NCI-H2227 (cell line): Measurements from ENCODE around the gene IFITM1.
"Not testable (repeated sequence)": the region's sequence is repeated elsewhere in the genome, so short reads cannot be mapped to it uniquely, and the experiment has no call there.

ENCODE experiments used
- DNase-seq: peaks from one replicate; lab custom pipeline; 2025; ENCODE audit not compliant: unreplicated experiment; lab: John Stamatoyannopoulos, UW

IFITM1 gene

GRCh38 chr11:308740-309665 is 4.8 kb upstream of the IFITM1 start:
- DNase-seq: not testable (repeated sequence)

GRCh38 chr11:309979-310572 is 3.8 kb upstream of the IFITM1 start:
- DNase-seq: not testable (repeated sequence)

- not testable (repeated sequence) for DNase-seq
Observed at GRCh38 chr11:311013-311748, 2.7 kb upstream of the IFITM1 start.

- no peak for DNase-seq
Observed at GRCh38 chr11:312092-312816, 1.6 kb upstream of the IFITM1 start.

- no peak for DNase-seq
Observed at GRCh38 chr11:313304-313786, 495 bp upstream of the IFITM1 start.

- DNase-seq: not testable (repeated sequence)
Observed at GRCh38 chr11:314554-314875, 675 bp downstream of the IFITM1 start.

DNA sequence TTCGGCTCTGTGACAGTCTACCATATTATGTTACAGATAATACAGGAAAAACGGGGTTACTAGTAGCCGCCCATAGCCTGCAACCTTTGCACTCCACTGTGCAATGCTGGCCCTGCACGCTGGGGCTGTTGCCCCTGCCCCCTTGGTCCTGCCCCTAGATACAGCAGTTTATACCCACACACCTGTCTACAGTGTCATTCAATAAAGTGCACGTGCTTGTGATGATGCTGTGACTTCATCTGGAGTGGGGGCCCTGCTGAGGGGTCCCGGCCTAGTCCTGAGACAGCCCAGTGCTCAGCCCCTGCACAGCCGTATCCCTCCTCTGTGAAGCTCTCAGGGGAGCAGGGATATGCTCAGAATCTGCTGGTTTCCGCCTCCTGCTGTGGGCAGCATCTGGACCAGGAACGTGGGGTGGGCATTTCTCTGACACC is 1.2 kb downstream of the IFITM1 start:
- no peak for DNase-seq

DNA sequence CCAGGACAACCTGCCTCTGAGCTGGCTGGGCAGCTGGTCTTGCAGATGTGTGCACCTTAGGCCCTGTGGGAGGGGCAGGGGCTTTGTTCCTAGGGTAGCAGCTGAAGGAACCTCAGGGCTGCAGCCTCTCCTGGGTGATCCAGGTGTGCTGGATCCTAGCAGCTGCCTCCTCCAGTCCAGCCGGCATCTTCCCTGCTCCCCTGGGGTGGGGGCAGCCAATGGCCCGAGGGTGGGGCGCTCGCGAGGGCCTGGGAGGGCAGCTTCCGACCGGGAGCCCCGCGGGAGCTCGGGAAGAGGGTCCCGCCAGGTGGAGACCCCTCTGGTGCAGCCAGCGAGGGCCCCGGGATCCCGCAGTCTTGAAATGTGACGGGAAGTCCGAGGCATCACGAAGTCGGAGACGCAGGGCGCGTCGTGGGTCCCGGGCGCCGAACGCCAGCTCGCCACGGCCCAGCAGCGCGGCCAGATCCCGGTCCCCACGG is 1.7 kb downstream of the IFITM1 start:
- no peak for DNase-seq

DNA sequence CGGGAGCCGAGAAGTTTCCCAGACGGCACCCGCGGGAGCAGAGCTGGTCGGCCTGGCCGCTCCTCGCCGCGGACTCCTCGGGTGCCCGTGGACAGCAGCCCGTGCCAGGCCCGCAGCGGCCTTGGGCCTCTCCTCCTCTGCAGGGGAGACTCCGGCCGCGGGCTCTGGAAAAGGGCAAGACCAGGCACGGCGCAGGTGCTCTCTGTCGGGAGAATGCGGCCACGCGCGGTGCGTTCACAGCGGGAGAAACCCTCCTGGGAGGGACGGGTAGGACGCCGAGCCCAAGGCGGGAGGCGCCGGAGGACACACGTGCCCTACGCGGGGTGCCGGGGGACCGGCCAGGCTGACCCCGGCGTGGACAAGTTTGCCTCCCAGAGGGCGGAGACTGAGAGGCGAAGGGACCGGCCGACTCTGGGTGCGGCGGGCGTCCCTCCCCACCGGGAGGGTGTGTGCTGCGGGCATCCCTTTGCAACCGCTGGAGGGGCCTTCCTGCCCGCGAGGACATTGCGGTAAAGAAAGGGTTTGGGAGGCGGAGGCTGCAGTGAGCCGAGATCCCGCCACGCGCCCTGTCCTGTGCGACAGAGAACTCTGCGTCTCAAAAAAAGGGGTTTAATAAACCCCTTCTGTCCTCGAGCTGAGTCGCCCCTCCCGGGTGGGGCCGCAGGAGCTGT is 2.3 kb downstream of the IFITM1 start:
- no peak for DNase-seq

DNA sequence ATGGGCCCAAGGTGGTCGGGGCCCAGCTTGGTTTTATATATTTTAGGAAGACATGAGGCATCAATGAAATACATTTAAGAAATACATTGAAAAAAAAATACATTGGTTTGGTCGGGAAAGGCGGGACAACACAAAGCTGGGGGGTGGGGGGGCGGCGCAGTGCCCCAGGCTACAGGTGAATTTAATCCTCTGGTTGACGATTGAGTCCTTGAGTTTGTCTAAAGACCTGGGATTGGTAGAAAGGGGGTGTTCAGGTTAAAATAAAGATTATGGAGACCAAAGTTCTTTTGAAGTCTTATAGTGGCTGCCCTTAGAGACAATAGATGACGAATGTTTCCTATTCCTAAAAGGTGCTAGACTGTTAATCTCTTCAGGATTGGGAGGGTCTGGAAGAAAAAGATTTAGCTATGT is 3.1 kb downstream of the IFITM1 start:
- no peak for DNase-seq

- DNase-seq: not testable (repeated sequence)
Observed at GRCh38 chr11:317668-318404, 4.0 kb downstream of the IFITM1 start.

DNA sequence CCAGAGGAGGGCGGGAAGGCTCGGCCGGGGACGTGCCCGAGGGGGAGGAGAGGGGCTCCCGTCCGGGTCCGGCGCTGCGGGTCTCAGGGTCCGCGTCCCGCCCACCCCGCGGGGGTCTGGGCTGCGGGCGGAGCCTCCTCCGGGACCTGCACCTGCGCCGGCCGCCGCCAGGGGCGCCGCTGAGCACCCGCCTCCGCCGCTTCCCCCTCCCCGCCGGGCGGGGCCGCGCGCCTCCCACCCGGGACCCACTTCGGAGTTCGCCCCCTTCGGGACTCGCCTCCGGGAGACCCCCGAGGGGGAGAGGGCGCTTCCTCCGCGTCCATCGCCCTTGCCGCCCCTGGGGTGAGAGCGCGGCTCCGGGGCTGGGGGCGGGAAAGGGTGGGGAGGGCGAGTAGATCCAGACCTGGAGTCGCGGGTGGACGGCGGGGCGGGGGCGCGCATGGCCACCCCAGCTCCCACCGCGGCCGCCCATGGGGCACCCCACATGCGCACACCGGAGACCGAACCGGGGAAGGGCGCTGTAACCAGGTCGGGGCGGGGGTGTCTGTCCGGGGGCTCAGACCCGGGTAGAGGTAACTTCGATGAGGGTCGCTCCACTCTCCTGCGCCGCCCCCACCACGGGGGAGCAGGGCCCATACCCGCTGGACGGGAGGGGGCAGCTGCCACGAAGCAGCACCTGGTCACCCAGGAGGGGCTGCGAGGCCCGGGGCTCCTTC is 4.7 kb downstream of the IFITM1 start:
- DNase-seq: not testable (repeated sequence)

DNA sequence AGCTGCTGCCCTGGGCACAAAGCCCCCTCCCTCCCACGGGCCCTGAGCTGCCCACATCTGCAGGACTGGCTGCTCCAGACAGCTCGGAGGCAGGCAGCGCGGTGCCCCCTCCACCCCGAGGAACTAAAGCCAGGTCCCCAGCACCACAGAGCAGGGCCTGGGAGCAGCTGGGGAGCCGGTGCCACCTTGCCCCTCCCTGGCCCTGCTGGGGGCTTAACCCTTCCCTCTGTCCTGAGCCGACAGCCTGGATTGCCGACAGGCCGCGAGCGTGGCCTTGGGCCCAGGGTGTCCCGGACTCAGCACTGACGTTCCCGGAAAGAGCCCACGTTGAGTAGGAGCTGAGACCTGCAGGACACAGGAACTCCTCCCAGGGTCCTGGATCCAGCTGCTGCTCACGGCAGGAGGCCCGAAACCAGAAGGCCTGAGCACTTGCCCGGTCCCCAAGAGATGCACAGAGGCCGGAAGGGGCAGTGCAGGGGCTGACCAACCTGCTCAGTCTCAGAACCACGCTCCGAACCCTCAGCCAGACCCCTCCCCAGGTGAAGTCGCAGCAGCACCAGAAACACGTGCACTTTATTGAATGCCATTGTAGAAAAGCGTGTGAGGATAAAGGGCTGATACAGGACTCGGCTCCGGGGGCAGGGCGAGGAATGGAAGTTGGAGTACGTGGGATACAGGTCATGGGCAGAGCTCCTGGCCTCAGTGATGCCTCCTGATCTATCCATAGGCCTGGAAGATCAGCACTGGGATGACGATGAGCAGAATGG is 5.5 kb downstream of the IFITM1 start:
- not testable (repeated sequence) for DNase-seq

DNA sequence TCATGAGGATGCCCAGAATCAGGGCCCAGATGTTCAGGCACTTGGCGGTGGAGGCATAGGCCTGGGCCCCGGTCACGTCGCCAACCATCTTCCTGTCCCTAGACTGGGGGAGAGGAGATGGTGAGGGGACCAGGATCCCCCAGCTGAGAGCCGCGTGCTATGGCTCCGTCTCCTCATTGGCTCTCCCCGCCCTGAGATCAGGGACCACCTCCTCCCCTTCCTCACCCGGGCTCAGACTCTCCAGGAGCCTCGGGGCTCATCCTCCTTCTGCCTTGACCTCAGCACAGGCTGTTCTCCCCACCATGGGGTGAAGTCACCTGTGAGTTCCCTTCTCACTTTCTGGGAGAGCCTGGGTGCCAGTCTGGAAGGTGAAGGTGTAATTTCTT is 6.0 kb downstream of the IFITM1 start:
- DNase-seq: not testable (repeated sequence)

GRCh38 chr11:324156-324555 is 10.3 kb downstream of the IFITM1 start:
- DNase-seq: no peak

DNA sequence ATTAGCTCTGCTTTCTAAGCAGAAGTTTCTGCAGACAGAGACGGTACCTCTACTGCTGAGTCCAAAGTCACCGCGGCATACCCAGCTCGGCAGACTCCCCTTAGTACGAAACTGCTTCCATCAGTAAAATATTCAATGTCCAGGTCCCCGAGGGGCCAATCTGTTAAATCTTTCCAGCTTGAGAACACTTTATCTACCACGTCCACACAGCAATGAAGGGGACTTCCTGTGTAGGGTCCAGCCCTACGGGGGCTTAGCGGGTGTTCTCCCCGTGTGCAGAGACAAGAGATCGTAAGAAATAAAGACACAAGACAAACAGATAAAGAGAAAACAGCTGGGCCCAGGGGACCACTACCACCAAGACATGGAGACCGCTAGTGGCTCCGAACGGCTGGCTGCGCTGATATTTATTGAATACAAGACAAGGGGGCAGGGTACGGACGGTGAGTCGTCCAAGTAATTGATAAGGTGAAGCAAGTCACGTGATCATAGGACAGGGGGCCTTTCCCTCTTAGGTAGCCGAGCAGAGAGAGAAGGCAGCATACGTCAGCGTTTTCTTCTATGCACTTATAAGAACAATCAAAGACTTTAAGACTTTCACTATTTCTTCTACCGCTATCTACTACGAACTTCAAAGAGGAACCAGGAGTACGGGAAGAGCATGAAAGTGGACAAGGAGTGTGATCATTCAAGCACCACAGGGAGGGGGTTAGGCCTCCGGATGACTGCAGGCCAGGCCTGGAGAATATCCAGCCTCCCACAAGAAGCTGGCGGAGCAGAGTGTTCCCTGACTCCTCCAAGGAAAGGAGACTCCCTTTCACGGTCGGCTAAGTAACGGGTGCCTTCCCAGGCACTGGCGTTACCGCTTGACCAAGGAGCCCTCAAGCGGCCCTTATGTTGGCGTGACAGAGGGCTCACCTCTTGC is 11.0 kb downstream of the IFITM1 start:
- not testable (repeated sequence) for DNase-seq
